Hepatocyte (in vitro differentiated cells): Measurements from ENCODE around the gene LASP1NB.
"Not testable (repeated sequence)": the region's sequence is repeated elsewhere in the genome, so short reads cannot be mapped to it uniquely, and the experiment has no call there.

Experiments
- DNase-seq: peaks from one replicate; pipeline ENCODE4 v3.0.0-alpha.2; 2016; ENCODE audit warnings: low spot score
- H2AFZ ChIP-seq: fragments of 200-600 bp; sonication (generic); 2 replicates; pipeline ENCODE4 v1.6.0; 2016; ENCODE audit warnings: antibody characterized with exemption, mild to moderate bottlenecking
- H3K27ac ChIP-seq: fragments of 200-600 bp; sonication (generic); 2 replicates; pipeline ENCODE4 v1.5.1; 2016; ENCODE audit warnings: mild to moderate bottlenecking
- H3K27me3 ChIP-seq: fragments of 200-600 bp; sonication (generic); 2 replicates; pipeline ENCODE4 v1.6.1; 2016
- H3K36me3 ChIP-seq: fragments of 200-600 bp; sonication (generic); replicated peaks from 2 replicates; pipeline ENCODE4 v1.5.1; 2016; ENCODE audit warnings: low read depth; ENCODE audit not compliant: insufficient read depth
- H3K4me1 ChIP-seq: fragments of 200-600 bp; sonication (generic); 2 replicates; pipeline ENCODE4 v1.5.1; 2016; ENCODE audit warnings: mild to moderate bottlenecking, moderate library complexity; ENCODE audit not compliant: insufficient read depth
- H3K4me2 ChIP-seq: fragments of 200-600 bp; sonication (generic); 2 replicates; pipeline ENCODE4 v1.6.0; 2016
- H3K4me3 ChIP-seq: fragments of 200-600 bp; sonication (generic); 2 replicates; pipeline ENCODE4 v1.5.1; 2016; ENCODE audit warnings: mild to moderate bottlenecking
- H3K79me2 ChIP-seq: fragments of 200-600 bp; sonication (generic); 2 replicates; pipeline ENCODE4 v1.6.0; 2017; ENCODE audit warnings: mild to moderate bottlenecking
- H3K9me2 ChIP-seq: fragments of 200-600 bp; sonication (generic); replicated peaks from 2 replicates; pipeline ENCODE4 v1.6.0; 2017; ENCODE audit warnings: mild to moderate bottlenecking; ENCODE audit not compliant: insufficient read depth
- H3K9me3 ChIP-seq: fragments of 200-600 bp; sonication (generic); 2 replicates; pipeline ENCODE4 v1.5.1; 2016; ENCODE audit warnings: low read depth, mild to moderate bottlenecking
- H4K20me1 ChIP-seq: fragments of 200-600 bp; sonication (generic); 2 replicates; pipeline ENCODE4 v1.6.0; 2016; ENCODE audit warnings: mild to moderate bottlenecking; ENCODE audit not compliant: insufficient read depth, poor library complexity, severe bottlenecking
- EZH2 ChIP-seq: fragments of 200-600 bp; sonication (generic); IDR thresholded peaks from 2 replicates; pipeline ENCODE4 v1.6.1; 2016; ENCODE audit warnings: antibody characterized with exemption, mild to moderate bottlenecking, borderline replicate concordance
- EZH2phosphoT487 ChIP-seq: fragments of 200-600 bp; sonication (generic); IDR thresholded peaks from one replicate; pipeline ENCODE4 v1.6.1; 2018; ENCODE audit warnings: antibody characterized with exemption, mild to moderate bottlenecking, low read depth, moderate library complexity; ENCODE audit not compliant: unreplicated experiment, severe bottlenecking
- WGBS: methylation state at CpG from one replicate; pipeline ENCODE4 v1.1.6; 2016; ENCODE audit warnings: low lambda C conversion rate; ENCODE audit errors: missing lambda C conversion rate; 5-methylcytosine and 5-hydroxymethylcytosine counted together
- TF ChIP-seq, protein P1 (sequence below): fragments of 200-600 bp; sonication (generic); IDR thresholded peaks from 2 replicates; pipeline ENCODE4 v1.5.1; 2016; ENCODE audit warnings: antibody characterized with exemption, mild to moderate bottlenecking; ENCODE audit not compliant: poor library complexity

LASP1NB gene

DNA sequence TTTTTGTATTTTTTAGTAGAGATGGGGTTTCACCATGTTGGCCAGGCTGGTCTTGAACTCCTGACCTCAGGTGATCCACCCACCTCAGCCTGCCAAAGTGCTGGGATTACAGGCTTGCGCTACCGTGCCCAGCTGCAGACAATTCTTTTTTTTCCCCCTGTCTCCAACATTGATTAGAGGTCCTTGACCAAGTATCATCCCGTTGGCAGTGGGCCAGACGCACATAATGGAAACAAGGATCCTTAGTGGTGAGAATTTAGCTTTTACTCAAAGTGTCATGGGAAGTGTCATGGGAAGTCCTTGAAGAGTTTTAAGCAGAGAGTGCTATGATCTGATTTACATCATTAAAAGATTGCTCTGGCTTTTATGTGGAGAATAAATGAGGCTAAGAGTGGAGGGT is 43.9 kb downstream of the LASP1NB start:
- Histone ChIP-seq H4K20me1 (no peaks in the 10 kb centered on the region), H3K4me3 (no peak overlapping the region), H3K4me2 (no peak overlapping the region), H3K4me1 (no peaks in the 10 kb centered on the region), H3K36me3 (no peaks in the 10 kb centered on the region), H3K9me2 (no peaks in the 10 kb centered on the region), H3K27me3 (no peaks in the 10 kb centered on the region), H2AFZ (no peak overlapping the region), H3K79me2 (no peaks in the 10 kb centered on the region), H3K27ac (no peak overlapping the region), H3K9me3 (no peaks in the 10 kb centered on the region)
- DNase-seq: no peak
- 88% methylated on average over 4 of the region's 4 CpGs for WGBS
- TF ChIP-seq, protein P1, sequence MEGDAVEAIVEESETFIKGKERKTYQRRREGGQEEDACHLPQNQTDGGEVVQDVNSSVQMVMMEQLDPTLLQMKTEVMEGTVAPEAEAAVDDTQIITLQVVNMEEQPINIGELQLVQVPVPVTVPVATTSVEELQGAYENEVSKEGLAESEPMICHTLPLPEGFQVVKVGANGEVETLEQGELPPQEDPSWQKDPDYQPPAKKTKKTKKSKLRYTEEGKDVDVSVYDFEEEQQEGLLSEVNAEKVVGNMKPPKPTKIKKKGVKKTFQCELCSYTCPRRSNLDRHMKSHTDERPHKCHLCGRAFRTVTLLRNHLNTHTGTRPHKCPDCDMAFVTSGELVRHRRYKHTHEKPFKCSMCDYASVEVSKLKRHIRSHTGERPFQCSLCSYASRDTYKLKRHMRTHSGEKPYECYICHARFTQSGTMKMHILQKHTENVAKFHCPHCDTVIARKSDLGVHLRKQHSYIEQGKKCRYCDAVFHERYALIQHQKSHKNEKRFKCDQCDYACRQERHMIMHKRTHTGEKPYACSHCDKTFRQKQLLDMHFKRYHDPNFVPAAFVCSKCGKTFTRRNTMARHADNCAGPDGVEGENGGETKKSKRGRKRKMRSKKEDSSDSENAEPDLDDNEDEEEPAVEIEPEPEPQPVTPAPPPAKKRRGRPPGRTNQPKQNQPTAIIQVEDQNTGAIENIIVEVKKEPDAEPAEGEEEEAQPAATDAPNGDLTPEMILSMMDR: no peak
- TF ChIP-seq EZH2: no peak
- no peak for TF ChIP-seq EZH2phosphoT487

GRCh38 chr17:38970128-38970527 is 44.7 kb downstream of the LASP1NB start:
- Histone ChIP-seq H2AFZ (no peak overlapping the region), H3K9me2 (no peaks in the 10 kb centered on the region), H3K36me3 (no peaks in the 10 kb centered on the region), H3K4me3 (no peak overlapping the region), H3K4me2 (no peak overlapping the region), H3K27ac (no peak overlapping the region), H3K79me2 (no peaks in the 10 kb centered on the region), H3K27me3 (no peaks in the 10 kb centered on the region), H4K20me1 (no peaks in the 10 kb centered on the region), H3K4me1 (no peaks in the 10 kb centered on the region), H3K9me3 (no peaks in the 10 kb centered on the region)
- WGBS: 70% methylated on average over 4 of the region's 4 CpGs
- TF ChIP-seq EZH2phosphoT487 (no peak), EZH2 (no peak)
- TF ChIP-seq, protein P1: no peak
- no peak for DNase-seq

- TF ChIP-seq, protein P1: no peak
- TF ChIP-seq EZH2phosphoT487 (no peak), EZH2 (no peak)
- WGBS: 91% methylated on average over 5 of the region's 5 CpGs
- DNase-seq: no peak
- Histone ChIP-seq H3K4me2 (no peak overlapping the region), H3K27ac (no peak overlapping the region), H3K27me3 (no peaks in the 10 kb centered on the region), H2AFZ (no peak overlapping the region), H3K4me3 (no peak overlapping the region), H3K9me2 (no peaks in the 10 kb centered on the region), H3K4me1 (no peaks in the 10 kb centered on the region), H4K20me1 (no peaks in the 10 kb centered on the region), H3K36me3 (no peaks in the 10 kb centered on the region), H3K79me2 (no peaks in the 10 kb centered on the region), H3K9me3 (no peaks in the 10 kb centered on the region)
These were observed 45.4 kb downstream of the LASP1NB start for GRCh38 chr17:38970804-38971203.

DNA sequence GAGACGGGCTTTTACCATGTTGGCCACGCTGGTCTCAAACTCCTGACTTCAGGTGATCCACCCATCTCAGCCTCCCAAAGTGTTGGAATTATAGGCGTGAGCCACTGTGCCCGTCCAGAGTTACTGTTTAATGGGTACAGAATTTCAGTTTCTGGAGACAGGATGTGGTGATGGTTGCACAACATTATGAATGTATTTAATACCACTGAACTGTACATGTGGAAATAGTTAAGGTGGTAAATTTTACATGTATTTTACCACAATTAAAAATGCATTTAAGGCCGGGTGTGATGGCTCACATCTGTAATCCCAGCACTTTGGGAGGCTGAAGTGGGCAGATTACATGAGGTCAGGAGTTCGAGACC is 50.8 kb downstream of the LASP1NB start:
- H3K4me1 ChIP-seq, DNase-seq, H3K4me2 ChIP-seq, H4K20me1 ChIP-seq, H3K27me3 ChIP-seq, H3K9me3 ChIP-seq, H3K4me3 ChIP-seq, H3K27ac ChIP-seq, H3K79me2 ChIP-seq, H3K36me3 ChIP-seq, H2AFZ ChIP-seq, H3K9me2 ChIP-seq: not testable (repeated sequence)
- 72% methylated on average over 6 of the region's 6 CpGs for WGBS
